HEK293 (cell line): ENCODE results near the gene SERPINB6.

Experiments
- GLI2 ChIP-seq: fragments of 450-650 bp; formaldehyde crosslinking; IDR thresholded peaks from 2 replicates; pipeline ENCODE4; 2017; ENCODE audit warnings: missing biosample characterization, missing genetic modification characterization, low read depth, borderline replicate concordance
- GLI4 ChIP-seq: fragments of 450-650 bp; formaldehyde crosslinking; IDR thresholded peaks from 2 replicates; pipeline ENCODE4 v1.5.1; 2016; ENCODE audit warnings: missing biosample characterization, missing genetic modification characterization
- KLF16 ChIP-seq: fragments of 450-650 bp; formaldehyde crosslinking; IDR thresholded peaks from 2 replicates; pipeline ENCODE4 v1.5.1; 2017; ENCODE audit warnings: missing biosample characterization, missing genetic modification characterization
- MEIS1 ChIP-seq: sonication (generic); formaldehyde crosslinking; IDR thresholded peaks from 2 replicates; pipeline ENCODE4 v1.8.1; 2022; ENCODE audit warnings: missing genetic modification reagents, mild to moderate bottlenecking, borderline replicate concordance
- SETDB1 ChIP-seq: IDR thresholded peaks from one replicate; pipeline ENCODE4 v1.6.1; 2017; ENCODE audit warnings: mild to moderate bottlenecking, low read length, moderate library complexity, mixed read lengths; ENCODE audit not compliant: insufficient read length
- TRIM28 ChIP-seq: IDR thresholded peaks from 2 replicates; pipeline ENCODE4 v1.6.1; 2011; ENCODE audit warnings: low read length, control low read depth, borderline replicate concordance
- ZBTB48 ChIP-seq: fragments of 450-650 bp; formaldehyde crosslinking; IDR thresholded peaks from 2 replicates; pipeline ENCODE4 v1.5.1; 2016; ENCODE audit warnings: missing biosample characterization, missing genetic modification characterization
- ZBTB8A ChIP-seq: fragments of 450-650 bp; formaldehyde crosslinking; IDR thresholded peaks from 2 replicates; pipeline ENCODE4 v1.5.1; 2016; ENCODE audit warnings: missing biosample characterization, missing genetic modification characterization
- ZNF10 ChIP-seq: fragments of 450-650 bp; formaldehyde crosslinking; IDR thresholded peaks from 2 replicates; pipeline ENCODE4 v1.5.1; 2017; ENCODE audit warnings: missing biosample characterization, missing genetic modification characterization
- ZNF140 ChIP-seq: fragments of 450-650 bp; formaldehyde crosslinking; IDR thresholded peaks from 2 replicates; pipeline ENCODE4 v1.5.1; 2016; ENCODE audit warnings: missing biosample characterization, missing genetic modification characterization
- ZNF157 ChIP-seq: fragments of 450-650 bp; formaldehyde crosslinking; IDR thresholded peaks from 2 replicates; pipeline ENCODE4 v1.5.1; 2016; ENCODE audit warnings: missing biosample characterization, missing genetic modification characterization
- ZNF221 ChIP-seq: fragments of 450-650 bp; formaldehyde crosslinking; IDR thresholded peaks from 2 replicates; pipeline ENCODE4 v1.5.1; 2017; ENCODE audit warnings: missing biosample characterization, missing genetic modification characterization, borderline replicate concordance
- ZNF335 ChIP-seq: fragments of 450-650 bp; formaldehyde crosslinking; conservative IDR thresholded peaks from 2 replicates; pipeline ENCODE4 v1.5.1; 2016; ENCODE audit warnings: missing biosample characterization, missing genetic modification characterization
- ZNF548 ChIP-seq: fragments of 450-650 bp; formaldehyde crosslinking; IDR thresholded peaks from 2 replicates; pipeline ENCODE4 v1.5.1; 2016; ENCODE audit warnings: missing biosample characterization, missing genetic modification characterization
- ZNF585B ChIP-seq: fragments of 450-650 bp; formaldehyde crosslinking; IDR thresholded peaks from 2 replicates; pipeline ENCODE4 v1.5.1; 2016; ENCODE audit warnings: missing biosample characterization, missing genetic modification characterization
- ZNF785 ChIP-seq: fragments of 450-650 bp; formaldehyde crosslinking; IDR thresholded peaks from 2 replicates; pipeline ENCODE4 v1.5.1; 2016; ENCODE audit warnings: missing biosample characterization, missing genetic modification characterization
- ZNF843 ChIP-seq: fragments of 450-650 bp; formaldehyde crosslinking; IDR thresholded peaks from 2 replicates; pipeline ENCODE4 v1.5.1; 2016; ENCODE audit warnings: missing biosample characterization, missing genetic modification characterization
- TF ChIP-seq, protein P1 (sequence below): fragments of 450-650 bp; formaldehyde crosslinking; IDR thresholded peaks from 2 replicates; pipeline ENCODE4 v1.5.1; 2016; ENCODE audit warnings: missing biosample characterization, missing genetic modification characterization
- TF ChIP-seq, protein P2 (sequence below): fragments of 450-650 bp; formaldehyde crosslinking; IDR thresholded peaks from 2 replicates; pipeline ENCODE4 v1.5.1; 2016; ENCODE audit warnings: missing biosample characterization, missing genetic modification characterization, borderline replicate concordance
- TF ChIP-seq, protein P3 (sequence below): fragments of 450-650 bp; formaldehyde crosslinking; IDR thresholded peaks from 2 replicates; pipeline ENCODE4 v1.5.1; 2016; ENCODE audit warnings: missing biosample characterization, missing genetic modification characterization
- TF ChIP-seq, protein P4 (sequence below): fragments of 450-650 bp; formaldehyde crosslinking; IDR thresholded peaks from 2 replicates; pipeline ENCODE4 v1.5.1; 2016; ENCODE audit warnings: missing biosample characterization, missing genetic modification characterization, borderline replicate concordance
- TF ChIP-seq, protein P5 (sequence below): fragments of 450-650 bp; formaldehyde crosslinking; IDR thresholded peaks from 2 replicates; pipeline ENCODE4 v1.5.0; 2017; ENCODE audit warnings: missing biosample characterization, missing genetic modification characterization, borderline replicate concordance
- TF ChIP-seq, protein P6 (sequence below): fragments of 450-650 bp; formaldehyde crosslinking; IDR thresholded peaks from 2 replicates; pipeline ENCODE4 v1.5.1; 2016; ENCODE audit warnings: missing biosample characterization, missing genetic modification characterization

The SERPINB6 gene

DNA sequence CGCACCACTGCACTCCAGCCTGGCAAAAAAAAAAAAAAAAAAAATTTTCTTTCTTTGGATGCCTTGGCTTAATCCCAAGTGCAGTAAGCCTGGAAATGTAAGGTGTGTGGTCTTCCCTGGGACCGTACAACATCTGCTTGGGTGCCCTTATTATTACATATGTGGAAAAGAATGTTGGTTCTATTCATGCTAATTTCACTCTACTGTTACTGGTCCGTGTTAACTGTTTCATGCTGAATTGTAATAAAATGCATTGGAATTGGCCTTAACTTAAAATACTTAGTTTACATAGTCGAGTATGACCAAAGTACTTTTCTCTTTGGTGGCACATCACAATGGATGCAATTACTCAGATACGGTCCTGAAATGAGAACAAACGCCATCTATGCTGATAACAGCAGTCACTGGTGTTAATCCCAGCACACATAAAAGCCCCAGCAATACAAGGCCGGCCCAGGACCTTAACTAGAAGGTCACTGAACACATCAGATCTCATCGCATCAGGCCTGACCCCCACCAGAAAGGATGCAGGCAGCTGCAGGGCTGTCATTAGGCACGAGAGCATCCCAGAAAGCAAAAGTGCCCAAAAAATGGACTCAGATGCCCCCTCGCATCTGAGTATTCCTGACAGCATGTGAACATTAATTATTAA is 1.2 kb downstream of the SERPINB6 start (continued):
- TF ChIP-seq ZNF843 (tag by site-specific recombination) (no peak), KLF16 (tag by site-specific recombination) (no peak), ZNF10 (tag by site-specific recombination) (peak; percentile 25; the same call in 1 of the 2 replicates), TRIM28 (0 out of 2 replicates have a peak, but pooled peaks have one; percentile 22), MEIS1 (no peak), ZNF548 (tag by site-specific recombination) (no peak), ZNF157 (tag by site-specific recombination) (no peak), GLI2 (no peak), ZNF140 (tag by site-specific recombination) (no peak), ZNF585B (tag by site-specific recombination) (no peak), SETDB1 (no peak), ZNF335 (0 out of 2 replicates have a peak, but pooled peaks have one; percentile 79), GLI4 (no peak), ZBTB8A (tag by site-specific recombination) (peak; percentile 16; the same call in 1 of the 2 replicates), ZNF785 (tag by site-specific recombination) (no peak), ZBTB48 (0 out of 2 replicates have a peak, but pooled peaks have one; percentile 26), ZNF221 (tag by site-specific recombination) (no peak)
- TF ChIP-seq, protein P1, sequence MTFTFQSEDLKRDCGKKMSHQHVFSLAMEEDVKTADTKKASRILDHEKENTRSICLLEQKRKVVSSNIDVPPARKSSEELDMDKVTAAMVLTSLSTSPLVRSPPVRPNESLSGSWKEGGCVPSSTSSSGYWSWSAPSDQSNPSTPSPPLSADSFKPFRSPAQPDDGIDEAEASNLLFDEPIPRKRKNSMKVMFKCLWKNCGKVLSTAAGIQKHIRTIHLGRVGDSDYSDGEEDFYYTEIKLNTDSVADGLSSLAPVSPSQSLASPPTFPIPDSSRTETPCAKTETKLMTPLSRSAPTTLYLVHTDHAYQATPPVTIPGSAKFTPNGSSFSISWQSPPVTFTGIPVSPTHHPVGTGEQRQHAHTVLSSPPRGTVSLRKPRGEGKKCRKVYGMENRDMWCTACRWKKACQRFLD (tag by site-specific recombination) = no peak
- TF ChIP-seq, protein P2, sequence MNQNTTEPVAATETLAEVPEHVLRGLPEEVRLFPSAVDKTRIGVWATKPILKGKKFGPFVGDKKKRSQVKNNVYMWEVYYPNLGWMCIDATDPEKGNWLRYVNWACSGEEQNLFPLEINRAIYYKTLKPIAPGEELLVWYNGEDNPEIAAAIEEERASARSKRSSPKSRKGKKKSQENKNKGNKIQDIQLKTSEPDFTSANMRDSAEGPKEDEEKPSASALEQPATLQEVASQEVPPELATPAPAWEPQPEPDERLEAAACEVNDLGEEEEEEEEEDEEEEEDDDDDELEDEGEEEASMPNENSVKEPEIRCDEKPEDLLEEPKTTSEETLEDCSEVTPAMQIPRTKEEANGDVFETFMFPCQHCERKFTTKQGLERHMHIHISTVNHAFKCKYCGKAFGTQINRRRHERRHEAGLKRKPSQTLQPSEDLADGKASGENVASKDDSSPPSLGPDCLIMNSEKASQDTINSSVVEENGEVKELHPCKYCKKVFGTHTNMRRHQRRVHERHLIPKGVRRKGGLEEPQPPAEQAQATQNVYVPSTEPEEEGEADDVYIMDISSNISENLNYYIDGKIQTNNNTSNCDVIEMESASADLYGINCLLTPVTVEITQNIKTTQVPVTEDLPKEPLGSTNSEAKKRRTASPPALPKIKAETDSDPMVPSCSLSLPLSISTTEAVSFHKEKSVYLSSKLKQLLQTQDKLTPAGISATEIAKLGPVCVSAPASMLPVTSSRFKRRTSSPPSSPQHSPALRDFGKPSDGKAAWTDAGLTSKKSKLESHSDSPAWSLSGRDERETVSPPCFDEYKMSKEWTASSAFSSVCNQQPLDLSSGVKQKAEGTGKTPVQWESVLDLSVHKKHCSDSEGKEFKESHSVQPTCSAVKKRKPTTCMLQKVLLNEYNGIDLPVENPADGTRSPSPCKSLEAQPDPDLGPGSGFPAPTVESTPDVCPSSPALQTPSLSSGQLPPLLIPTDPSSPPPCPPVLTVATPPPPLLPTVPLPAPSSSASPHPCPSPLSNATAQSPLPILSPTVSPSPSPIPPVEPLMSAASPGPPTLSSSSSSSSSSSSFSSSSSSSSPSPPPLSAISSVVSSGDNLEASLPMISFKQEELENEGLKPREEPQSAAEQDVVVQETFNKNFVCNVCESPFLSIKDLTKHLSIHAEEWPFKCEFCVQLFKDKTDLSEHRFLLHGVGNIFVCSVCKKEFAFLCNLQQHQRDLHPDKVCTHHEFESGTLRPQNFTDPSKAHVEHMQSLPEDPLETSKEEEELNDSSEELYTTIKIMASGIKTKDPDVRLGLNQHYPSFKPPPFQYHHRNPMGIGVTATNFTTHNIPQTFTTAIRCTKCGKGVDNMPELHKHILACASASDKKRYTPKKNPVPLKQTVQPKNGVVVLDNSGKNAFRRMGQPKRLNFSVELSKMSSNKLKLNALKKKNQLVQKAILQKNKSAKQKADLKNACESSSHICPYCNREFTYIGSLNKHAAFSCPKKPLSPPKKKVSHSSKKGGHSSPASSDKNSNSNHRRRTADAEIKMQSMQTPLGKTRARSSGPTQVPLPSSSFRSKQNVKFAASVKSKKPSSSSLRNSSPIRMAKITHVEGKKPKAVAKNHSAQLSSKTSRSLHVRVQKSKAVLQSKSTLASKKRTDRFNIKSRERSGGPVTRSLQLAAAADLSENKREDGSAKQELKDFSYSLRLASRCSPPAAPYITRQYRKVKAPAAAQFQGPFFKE (tag by site-specific recombination) = no peak
- TF ChIP-seq, protein P3, sequence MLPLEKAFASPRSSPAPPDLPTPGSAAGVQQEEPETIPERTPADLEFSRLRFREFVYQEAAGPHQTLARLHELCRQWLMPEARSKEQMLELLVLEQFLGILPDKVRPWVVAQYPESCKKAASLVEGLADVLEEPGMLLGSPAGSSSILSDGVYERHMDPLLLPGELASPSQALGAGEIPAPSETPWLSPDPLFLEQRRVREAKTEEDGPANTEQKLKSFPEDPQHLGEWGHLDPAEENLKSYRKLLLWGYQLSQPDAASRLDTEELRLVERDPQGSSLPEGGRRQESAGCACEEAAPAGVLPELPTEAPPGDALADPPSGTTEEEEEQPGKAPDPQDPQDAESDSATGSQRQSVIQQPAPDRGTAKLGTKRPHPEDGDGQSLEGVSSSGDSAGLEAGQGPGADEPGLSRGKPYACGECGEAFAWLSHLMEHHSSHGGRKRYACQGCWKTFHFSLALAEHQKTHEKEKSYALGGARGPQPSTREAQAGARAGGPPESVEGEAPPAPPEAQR (tag by site-specific recombination) = no peak
- TF ChIP-seq, protein P4, sequence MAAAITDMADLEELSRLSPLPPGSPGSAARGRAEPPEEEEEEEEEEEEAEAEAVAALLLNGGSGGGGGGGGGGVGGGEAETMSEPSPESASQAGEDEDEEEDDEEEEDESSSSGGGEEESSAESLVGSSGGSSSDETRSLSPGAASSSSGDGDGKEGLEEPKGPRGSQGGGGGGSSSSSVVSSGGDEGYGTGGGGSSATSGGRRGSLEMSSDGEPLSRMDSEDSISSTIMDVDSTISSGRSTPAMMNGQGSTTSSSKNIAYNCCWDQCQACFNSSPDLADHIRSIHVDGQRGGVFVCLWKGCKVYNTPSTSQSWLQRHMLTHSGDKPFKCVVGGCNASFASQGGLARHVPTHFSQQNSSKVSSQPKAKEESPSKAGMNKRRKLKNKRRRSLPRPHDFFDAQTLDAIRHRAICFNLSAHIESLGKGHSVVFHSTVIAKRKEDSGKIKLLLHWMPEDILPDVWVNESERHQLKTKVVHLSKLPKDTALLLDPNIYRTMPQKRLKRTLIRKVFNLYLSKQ (tag by site-specific recombination) = no peak
- TF ChIP-seq, protein P5, sequence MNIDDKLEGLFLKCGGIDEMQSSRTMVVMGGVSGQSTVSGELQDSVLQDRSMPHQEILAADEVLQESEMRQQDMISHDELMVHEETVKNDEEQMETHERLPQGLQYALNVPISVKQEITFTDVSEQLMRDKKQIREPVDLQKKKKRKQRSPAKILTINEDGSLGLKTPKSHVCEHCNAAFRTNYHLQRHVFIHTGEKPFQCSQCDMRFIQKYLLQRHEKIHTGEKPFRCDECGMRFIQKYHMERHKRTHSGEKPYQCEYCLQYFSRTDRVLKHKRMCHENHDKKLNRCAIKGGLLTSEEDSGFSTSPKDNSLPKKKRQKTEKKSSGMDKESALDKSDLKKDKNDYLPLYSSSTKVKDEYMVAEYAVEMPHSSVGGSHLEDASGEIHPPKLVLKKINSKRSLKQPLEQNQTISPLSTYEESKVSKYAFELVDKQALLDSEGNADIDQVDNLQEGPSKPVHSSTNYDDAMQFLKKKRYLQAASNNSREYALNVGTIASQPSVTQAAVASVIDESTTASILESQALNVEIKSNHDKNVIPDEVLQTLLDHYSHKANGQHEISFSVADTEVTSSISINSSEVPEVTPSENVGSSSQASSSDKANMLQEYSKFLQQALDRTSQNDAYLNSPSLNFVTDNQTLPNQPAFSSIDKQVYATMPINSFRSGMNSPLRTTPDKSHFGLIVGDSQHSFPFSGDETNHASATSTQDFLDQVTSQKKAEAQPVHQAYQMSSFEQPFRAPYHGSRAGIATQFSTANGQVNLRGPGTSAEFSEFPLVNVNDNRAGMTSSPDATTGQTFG (tag by site-specific recombination) = no peak
- TF ChIP-seq, protein P6, sequence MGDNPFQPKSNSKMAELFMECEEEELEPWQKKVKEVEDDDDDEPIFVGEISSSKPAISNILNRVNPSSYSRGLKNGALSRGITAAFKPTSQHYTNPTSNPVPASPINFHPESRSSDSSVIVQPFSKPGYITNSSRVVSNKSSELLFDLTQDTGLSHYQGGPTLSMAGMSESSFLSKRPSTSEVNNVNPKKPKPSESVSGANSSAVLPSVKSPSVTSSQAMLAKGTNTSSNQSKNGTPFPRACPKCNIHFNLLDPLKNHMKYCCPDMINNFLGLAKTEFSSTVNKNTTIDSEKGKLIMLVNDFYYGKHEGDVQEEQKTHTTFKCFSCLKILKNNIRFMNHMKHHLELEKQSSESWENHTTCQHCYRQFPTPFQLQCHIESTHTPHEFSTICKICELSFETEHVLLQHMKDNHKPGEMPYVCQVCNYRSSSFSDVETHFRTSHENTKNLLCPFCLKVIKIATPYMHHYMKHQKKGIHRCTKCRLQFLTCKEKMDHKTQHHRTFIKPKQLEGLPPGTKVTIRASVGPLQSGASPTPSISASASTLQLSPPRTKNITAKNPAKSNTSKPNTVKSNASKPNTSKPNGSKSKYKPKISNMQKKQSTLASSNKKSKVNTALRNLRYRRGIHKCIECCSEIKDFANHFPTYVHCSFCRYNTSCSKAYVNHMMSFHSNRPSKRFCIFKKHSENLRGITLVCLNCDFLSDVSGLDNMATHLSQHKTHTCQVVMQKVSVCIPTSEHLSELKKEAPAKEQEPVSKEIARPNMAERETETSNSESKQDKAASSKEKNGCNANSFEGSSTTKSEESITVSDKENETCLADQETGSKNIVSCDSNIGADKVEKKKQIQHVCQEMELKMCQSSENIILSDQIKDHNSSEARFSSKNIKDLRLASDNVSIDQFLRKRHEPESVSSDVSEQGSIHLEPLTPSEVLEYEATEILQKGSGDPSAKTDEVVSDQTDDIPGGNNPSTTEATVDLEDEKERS = no peak
